HFFc6 (cell line): ENCODE measurements around the gene DMBX1. TPM values are rescaled to one million over a fixed set of nuclear protein-coding genes. Genes with fewer than 3 reads are reported as not detected.

Experiments
- DNase-seq: peaks from one replicate; pipeline ENCODE4 v3.0.0-alpha.2; 2018
- H3K27ac Mint-ChIP-seq: 2 replicates; pipeline ENCODE4 v1.8.0; 2020; ENCODE audit warnings: mild to moderate bottlenecking, mixed read lengths
- H3K27me3 Mint-ChIP-seq: 2 replicates; pipeline ENCODE4 v1.8.0; 2021; ENCODE audit warnings: mild to moderate bottlenecking, moderate library complexity, mixed read lengths; ENCODE audit not compliant: insufficient read depth
- H3K36me3 Mint-ChIP-seq: 2 replicates; pipeline ENCODE4 v1.8.0; 2021; ENCODE audit warnings: low read depth, mixed read lengths
- H3K4me1 Mint-ChIP-seq: 2 replicates; pipeline ENCODE4 v1.8.0; 2020; ENCODE audit warnings: low read depth, mixed read lengths
- H3K4me3 Mint-ChIP-seq: 2 replicates; pipeline ENCODE4 v1.8.0; 2020; ENCODE audit warnings: mild to moderate bottlenecking, moderate library complexity, mixed read lengths
- H3K9me3 Mint-ChIP-seq: 2 replicates; pipeline ENCODE4 v1.8.0; 2020; ENCODE audit warnings: mild to moderate bottlenecking, mixed read lengths
- total RNA-seq, 6 experiments: library from RNA; stranded (reverse); fragmentation: NEBNext Ultra II Directional; extraction: Animal tissue kit (Norgen Biotek cat#: 25700); gene quantifications; 2 replicates in 1 of 6; 3 replicates in 5 of 6; pipeline ENCODE4 v1.2.3, GENCODE V29; 2021
- TF ChIP-seq, protein P1 (sequence below): fragments of 200-600 bp; sonication (generic); IDR thresholded peaks from 2 replicates; pipeline ENCODE4 v1.5.0; 2021; ENCODE audit warnings: antibody characterized with exemption, mild to moderate bottlenecking

Gene DMBX1
- total RNA-seq, 6 experiments from 2014 or later: not detected

DNA sequence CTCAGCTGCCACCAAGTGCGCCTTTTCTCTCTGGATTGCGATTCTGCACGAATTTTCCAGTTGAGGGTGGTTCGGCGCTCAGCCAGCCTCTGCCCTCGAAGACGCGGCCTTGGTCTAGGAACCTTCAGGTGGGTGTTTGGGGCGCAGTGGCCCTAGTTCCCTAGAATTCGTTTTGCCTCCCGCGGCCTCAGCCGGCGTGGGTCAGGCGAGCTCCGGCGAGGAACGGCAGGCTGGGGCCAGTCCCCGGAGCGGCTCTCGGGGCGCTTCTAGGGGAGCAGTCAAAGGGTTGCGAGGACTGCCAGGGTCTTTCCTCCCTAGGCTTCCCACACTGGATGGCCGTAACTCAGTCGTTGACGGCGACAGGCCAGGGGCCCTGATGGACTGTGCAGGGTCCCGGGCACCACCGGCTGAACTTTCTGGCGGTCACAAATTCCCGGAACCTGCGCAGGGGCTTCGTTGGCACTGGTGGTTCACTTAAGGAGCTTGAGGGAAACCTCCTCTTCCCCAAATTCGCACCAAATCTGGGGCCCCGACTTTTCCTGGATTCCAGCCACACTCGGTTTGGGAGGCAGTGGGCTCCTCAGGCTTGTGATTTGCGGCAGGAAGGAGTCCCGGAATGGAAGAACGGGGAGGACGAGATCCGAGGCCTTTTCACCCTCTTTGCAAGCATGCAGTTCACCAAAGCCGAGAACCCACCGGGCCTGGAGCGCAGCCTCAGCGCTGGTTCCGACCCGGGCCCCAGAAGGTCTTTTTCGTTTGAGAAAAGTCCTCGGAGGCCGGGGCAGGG, 1.2 kb downstream of the DMBX1 start:
- Mint-ChIP-seq H3K27me3 (peaks cover 93% of the 10 kb centered on the region), H3K27ac (no peak overlapping the region), H3K36me3 (no peaks in the 10 kb centered on the region), H3K4me1 (peaks cover 6% of the 10 kb centered on the region), H3K4me3 (no peak overlapping the region), H3K9me3 (no peaks in the 10 kb centered on the region)
- DNase-seq: no peak
- TF ChIP-seq, protein P1, sequence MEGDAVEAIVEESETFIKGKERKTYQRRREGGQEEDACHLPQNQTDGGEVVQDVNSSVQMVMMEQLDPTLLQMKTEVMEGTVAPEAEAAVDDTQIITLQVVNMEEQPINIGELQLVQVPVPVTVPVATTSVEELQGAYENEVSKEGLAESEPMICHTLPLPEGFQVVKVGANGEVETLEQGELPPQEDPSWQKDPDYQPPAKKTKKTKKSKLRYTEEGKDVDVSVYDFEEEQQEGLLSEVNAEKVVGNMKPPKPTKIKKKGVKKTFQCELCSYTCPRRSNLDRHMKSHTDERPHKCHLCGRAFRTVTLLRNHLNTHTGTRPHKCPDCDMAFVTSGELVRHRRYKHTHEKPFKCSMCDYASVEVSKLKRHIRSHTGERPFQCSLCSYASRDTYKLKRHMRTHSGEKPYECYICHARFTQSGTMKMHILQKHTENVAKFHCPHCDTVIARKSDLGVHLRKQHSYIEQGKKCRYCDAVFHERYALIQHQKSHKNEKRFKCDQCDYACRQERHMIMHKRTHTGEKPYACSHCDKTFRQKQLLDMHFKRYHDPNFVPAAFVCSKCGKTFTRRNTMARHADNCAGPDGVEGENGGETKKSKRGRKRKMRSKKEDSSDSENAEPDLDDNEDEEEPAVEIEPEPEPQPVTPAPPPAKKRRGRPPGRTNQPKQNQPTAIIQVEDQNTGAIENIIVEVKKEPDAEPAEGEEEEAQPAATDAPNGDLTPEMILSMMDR: no peak

DNA sequence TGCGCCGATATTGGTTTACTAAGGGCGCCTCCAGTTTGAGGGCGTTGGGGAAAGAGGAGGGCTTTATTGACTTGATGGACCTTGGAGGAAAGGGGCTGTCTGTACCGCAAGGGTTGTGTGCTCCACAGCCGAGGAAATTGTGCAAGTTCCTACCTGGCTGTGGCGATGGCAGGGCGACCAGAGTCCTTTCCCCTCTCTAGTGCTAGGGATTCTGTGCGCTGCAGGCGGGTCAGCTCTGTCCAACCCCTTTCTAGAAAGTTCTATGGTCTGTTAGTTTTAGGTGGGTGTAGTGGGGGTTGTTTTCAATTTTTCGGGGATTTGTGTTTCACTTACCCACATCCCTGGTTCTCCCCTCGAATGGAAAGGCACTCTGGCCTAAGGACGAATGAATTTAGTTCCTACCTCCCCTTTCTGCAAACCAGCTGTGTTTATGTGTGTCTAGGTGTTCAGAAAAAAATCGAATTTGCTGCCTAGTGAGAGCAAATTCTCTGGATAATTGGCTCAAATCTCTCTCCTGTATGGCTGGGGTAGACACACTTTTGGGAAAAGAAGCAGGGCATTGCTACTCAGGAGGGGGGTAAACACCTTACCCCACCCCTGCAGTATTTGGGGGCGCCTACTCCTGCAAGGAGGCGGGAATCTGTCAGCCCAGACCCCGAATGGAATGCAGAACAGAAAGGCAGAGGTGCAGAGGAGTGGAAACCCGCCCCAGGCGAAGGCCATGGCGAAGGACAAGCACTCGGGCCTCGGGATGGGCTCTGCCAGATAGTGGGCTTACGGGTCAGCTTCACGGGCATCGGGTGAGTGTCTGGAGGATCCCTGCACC, 2.0 kb downstream of the DMBX1 start:
- no peaks in the 10 kb centered on the region for H3K9me3 Mint-ChIP-seq
- H3K4me1 Mint-ChIP-seq: peaks cover 6% of the 10 kb centered on the region
- H3K36me3 Mint-ChIP-seq: no peaks in the 10 kb centered on the region
- DNase-seq: no peak
- TF ChIP-seq, protein P1: no peak
- peaks cover 93% of the 10 kb centered on the region for H3K27me3 Mint-ChIP-seq
- H3K27ac Mint-ChIP-seq: no peak overlapping the region
- no peak overlapping the region for H3K4me3 Mint-ChIP-seq

DNA sequence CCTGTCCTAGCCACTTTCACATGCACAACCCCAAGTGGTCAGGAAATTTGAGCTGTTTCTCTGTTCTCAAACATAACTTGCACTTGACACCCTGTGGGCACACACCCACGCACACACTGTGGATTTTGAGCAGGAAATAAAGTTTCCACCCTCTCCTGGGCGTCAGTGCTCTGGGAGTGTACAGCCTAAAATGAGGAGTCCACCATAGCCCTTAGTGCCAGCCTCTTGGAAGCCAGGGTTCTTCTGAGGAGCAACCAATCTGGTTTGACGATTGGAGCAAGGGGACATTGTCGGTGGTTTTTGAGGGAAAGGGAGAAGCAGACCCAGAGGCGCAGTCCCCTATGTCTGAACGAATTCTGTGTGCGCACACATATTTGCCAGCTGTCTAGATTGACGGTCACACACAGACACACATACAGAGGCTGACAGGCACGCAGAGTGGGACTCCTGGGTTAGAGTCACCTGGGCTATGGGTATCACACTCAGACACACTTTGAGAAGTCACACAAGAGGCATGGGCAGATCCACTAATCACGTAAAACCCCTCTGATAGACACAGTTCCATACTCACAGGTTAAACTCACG, 2.7 kb downstream of the DMBX1 start:
- no peaks in the 10 kb centered on the region for H3K36me3 Mint-ChIP-seq
- no peaks in the 10 kb centered on the region for H3K9me3 Mint-ChIP-seq
- H3K27me3 Mint-ChIP-seq: peaks cover 94% of the 10 kb centered on the region
- no peak overlapping the region for H3K4me3 Mint-ChIP-seq
- H3K4me1 Mint-ChIP-seq: peaks cover 6% of the 10 kb centered on the region
- DNase-seq: no peak
- TF ChIP-seq, protein P1: no peak
- H3K27ac Mint-ChIP-seq: no peak overlapping the region

DNA sequence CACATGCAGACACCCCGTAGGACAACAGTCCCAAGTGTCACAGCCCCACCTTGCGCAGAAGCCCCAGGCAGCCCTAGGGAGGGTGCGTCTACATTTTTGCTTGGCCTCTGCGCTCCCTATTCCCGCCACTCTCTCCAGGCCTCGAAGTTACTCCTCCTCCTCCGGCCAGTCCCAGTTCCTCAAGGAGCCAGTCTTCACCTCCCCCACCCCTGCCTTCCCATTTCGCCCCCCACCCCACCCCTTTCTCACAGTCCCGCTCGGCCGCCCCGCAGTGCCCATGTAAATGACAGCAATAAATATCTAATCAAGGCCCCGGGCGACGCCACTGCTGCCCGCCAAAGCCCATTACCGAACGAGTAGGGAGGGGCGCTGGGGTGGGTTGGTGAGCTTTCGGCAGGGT, 3.2 kb downstream of the DMBX1 start:
- DNase-seq: no peak
- peaks cover 6% of the 10 kb centered on the region for H3K4me1 Mint-ChIP-seq
- no peaks in the 10 kb centered on the region for H3K36me3 Mint-ChIP-seq
- no peak overlapping the region for H3K4me3 Mint-ChIP-seq
- no peak overlapping the region for H3K27ac Mint-ChIP-seq
- H3K27me3 Mint-ChIP-seq: peaks cover 92% of the 10 kb centered on the region
- TF ChIP-seq, protein P1: no peak
- no peaks in the 10 kb centered on the region for H3K9me3 Mint-ChIP-seq

DNA sequence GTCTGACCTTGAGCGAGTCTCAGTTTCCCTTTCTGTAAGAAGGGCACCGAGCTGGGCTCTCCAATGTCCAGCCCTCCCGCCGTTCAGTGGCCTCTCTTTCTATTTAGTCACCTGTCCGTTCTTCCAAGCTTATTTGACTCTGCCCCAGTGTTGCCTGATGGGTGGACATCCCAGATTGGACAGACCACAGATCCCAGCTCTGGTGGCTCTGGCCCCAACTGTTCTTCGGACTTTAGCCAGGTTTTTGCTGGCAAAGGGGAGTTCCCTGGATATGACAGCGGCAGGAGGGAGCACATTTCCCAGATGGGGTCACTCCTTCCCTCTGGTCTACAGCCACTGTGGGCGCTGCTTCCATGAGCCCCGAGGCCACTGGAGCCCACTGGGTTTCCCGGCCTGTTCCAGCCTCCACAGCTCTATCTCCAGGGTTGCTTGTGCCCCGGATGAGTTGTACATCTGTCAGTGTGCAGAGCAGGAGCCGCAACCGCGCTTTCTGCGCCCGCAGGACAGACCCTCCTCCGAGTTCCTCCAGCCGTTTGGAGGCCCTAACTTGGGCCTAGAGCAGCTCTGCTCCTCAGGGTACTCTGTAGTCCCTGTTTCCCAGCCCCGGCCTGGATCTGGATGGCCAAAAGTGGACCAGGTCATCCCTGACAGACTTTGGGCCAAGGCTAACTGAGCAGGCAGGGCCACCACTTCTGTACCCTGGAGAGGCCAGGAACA, 3.8 kb downstream of the DMBX1 start:
- H3K4me3 Mint-ChIP-seq: no peak overlapping the region
- peaks cover 6% of the 10 kb centered on the region for H3K4me1 Mint-ChIP-seq
- TF ChIP-seq, protein P1: no peak
- no peak for DNase-seq
- H3K9me3 Mint-ChIP-seq: no peaks in the 10 kb centered on the region
- no peaks in the 10 kb centered on the region for H3K36me3 Mint-ChIP-seq
- H3K27me3 Mint-ChIP-seq: peaks cover 87% of the 10 kb centered on the region
- no peak overlapping the region for H3K27ac Mint-ChIP-seq
